Sigmoid colon (tissue), 7 donors: ENCODE measurements around the gene NUDT16L1. TPM values are rescaled to one million over a fixed set of nuclear protein-coding genes. Genes with fewer than 3 reads are reported as not detected.

Experiments
- DNase-seq: peaks from one replicate; pipeline ENCODE4 v3.0.0-alpha.2; 2019
- H3K27ac ChIP-seq, 4 donors: fragments of 200-600 bp; sonication (generic); one replicate each; pipeline ENCODE4 v1.5.1; 2016 to 2019; ENCODE audit warnings: mild to moderate bottlenecking in 1 of 4
- H3K27me3 ChIP-seq, 3 donors: fragments of 200-600 bp; sonication (generic); one replicate each; pipeline ENCODE4 v1.5.1; 2019; ENCODE audit warnings: mild to moderate bottlenecking in 1 of 3
- H3K36me3 ChIP-seq, 4 donors: fragments of 200-600 bp; sonication (generic); one replicate each; pipeline ENCODE4 v1.5.1; 2016 to 2019
- H3K4me1 ChIP-seq, 4 donors: fragments of 200-600 bp; sonication (generic); one replicate each; pipeline ENCODE4 v1.5.1; 2017 to 2019
- H3K4me3 ChIP-seq, 4 donors: fragments of 200-600 bp; sonication (generic); one replicate each; pipeline ENCODE4 v1.5.1; 2017 to 2019; ENCODE audit warnings: mild to moderate bottlenecking in 2 of 4, moderate library complexity in 1 of 4
- H3K9me3 ChIP-seq, 4 donors: fragments of 200-600 bp in 3 of 4; sonication (generic) in 3 of 4; one replicate each; pipeline versions ENCODE4 v1.5.1 to v1.6.1; 2013 to 2019
- EP300 ChIP-seq, 4 donors: sonication (generic); formaldehyde crosslinking; IDR thresholded peaks; one replicate each; pipeline ENCODE4 v1.6.1; 2017; ENCODE audit warnings: antibody characterized with exemption in 4 of 4
- POLR2A ChIP-seq, 2 donors: fragments of 450-650 bp; IDR thresholded peaks; one replicate each; pipeline ENCODE4 v1.6.1; 2016; ENCODE audit warnings: antibody characterized with exemption in 2 of 2, mild to moderate bottlenecking in 2 of 2, moderate library complexity in 2 of 2
- POLR2AphosphoS5 ChIP-seq, 4 donors: sonication (generic); formaldehyde crosslinking; IDR thresholded peaks; one replicate each; pipeline ENCODE4 v1.6.1; 2017; ENCODE audit warnings: antibody characterized with exemption in 4 of 4
- WGBS, 2 donors: extraction: QIAGEN DNeasy Blood & Tissue Kit; methylation state at CpG; one replicate each; pipeline ENCODE4 v1.1.7; 2013; 5-methylcytosine and 5-hydroxymethylcytosine counted together
- intact Hi-C: fragments of 100-400 bp; cut with DNase I; formaldehyde crosslinking; loops from one replicate; pipeline ENCODE4 v1.15.1; 2023
- polyA plus RNA-seq, 3 donors: library from polyadenylated mRNA; stranded (reverse); fragments of 200-250 nt; gene quantifications; one replicate each; pipeline ENCODE4 v1.2.3, GENCODE V29; 2013
- total RNA-seq, 4 donors: library from RNA; depleted of rRNA; stranded (reverse); fragments of >200 nt; gene quantifications; one replicate each; pipeline ENCODE4 v1.1.0, GENCODE V29; 2016
- TF ChIP-seq, protein P1 (sequence below), 4 experiments: fragments of 450-650 bp in 3 of 4; fragments of 200-600 bp in 1 of 4; IDR thresholded peaks; one replicate each; pipeline ENCODE4 v1.5.1; 2016 to 2019; ENCODE audit warnings: antibody characterized with exemption in 4 of 4, mild to moderate bottlenecking in 3 of 4, moderate library complexity in 2 of 4
- donor health status: healthy with polysubstance abuse.
- donor health status: Bipolar disorder and iron deficiency.
- donor health status: healthy.

Gene NUDT16L1
- total and polyA plus RNA-seq, 7 donors = 16.6 to 75.1 (median 21.8) TPM

DNA sequence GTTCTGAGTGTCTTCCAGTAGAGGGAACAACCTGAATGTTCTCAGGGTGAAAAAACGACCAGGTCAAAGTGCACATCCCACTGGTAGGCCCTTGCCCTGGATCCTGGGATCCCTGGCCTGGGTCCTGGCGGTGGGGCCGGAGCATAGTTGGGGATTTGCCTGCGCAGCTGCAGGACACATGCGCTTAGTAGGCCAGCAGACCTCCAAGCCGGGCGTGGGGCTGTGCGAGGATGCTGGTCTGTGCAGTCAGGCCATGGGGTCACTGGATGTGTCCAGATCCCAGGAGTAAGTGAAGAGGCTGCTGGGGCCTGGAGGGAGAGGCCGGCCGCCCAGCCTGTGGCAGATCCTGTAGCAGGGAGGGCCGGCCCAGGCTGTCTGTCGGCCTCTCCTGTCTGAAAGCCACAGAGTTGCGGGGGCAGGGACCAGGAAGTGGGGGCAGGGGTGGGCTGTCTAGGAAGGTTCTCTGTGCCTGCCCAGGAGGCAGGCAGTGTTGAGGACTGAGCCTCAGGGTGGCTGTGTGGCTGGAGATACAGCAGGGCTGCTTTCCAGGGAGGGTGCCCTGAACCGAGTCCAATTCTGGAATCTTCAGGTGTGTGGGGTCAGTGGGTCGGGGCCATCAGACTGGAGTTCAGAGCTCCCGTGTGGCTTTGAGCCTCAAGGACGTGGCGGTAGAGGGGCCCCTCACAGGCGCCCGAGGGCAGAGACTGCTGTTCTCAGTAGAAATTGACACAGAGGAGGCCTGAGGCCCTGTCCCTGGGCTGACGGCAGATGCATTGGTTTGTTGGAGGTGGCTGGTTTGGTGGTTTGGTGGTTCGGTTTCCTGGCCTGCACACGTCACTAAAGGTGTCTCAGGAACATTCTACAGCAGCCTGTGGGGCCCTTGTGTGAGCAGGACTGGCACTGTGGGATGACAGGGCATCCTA is 17.2 kb upstream of the NUDT16L1 start:
- DNase-seq = no peak
- no peaks in the 10 kb centered on the region for H3K27me3 ChIP-seq
- no peak overlapping the region for H3K27ac ChIP-seq
- no peak overlapping the region for H3K4me3 ChIP-seq
- H3K36me3 ChIP-seq = peaks cover 3 to 76% (median 29%) of the 10 kb centered on the region in 4 donors
- H3K9me3 ChIP-seq = no peaks in the 10 kb centered on the region
- TF ChIP-seq EP300 (IDR thresholded peaks at IDR 0.05) = no peak
- TF ChIP-seq POLR2AphosphoS5 (IDR thresholded peaks at IDR 0.05) = no peak
- TF ChIP-seq POLR2A (IDR thresholded peaks at IDR 0.05) = no peak
- TF ChIP-seq, protein P1, sequence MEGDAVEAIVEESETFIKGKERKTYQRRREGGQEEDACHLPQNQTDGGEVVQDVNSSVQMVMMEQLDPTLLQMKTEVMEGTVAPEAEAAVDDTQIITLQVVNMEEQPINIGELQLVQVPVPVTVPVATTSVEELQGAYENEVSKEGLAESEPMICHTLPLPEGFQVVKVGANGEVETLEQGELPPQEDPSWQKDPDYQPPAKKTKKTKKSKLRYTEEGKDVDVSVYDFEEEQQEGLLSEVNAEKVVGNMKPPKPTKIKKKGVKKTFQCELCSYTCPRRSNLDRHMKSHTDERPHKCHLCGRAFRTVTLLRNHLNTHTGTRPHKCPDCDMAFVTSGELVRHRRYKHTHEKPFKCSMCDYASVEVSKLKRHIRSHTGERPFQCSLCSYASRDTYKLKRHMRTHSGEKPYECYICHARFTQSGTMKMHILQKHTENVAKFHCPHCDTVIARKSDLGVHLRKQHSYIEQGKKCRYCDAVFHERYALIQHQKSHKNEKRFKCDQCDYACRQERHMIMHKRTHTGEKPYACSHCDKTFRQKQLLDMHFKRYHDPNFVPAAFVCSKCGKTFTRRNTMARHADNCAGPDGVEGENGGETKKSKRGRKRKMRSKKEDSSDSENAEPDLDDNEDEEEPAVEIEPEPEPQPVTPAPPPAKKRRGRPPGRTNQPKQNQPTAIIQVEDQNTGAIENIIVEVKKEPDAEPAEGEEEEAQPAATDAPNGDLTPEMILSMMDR (IDR thresholded peaks at IDR 0.05) = no peak
- 67 to 86% methylated on average over 23 of the region's 23 CpGs for WGBS, 2 donors
- intact Hi-C loops = no loop called here
- H3K4me1 ChIP-seq = peaks cover 0 to 8% (median 4%) of the 10 kb centered on the region in 4 donors

DNA sequence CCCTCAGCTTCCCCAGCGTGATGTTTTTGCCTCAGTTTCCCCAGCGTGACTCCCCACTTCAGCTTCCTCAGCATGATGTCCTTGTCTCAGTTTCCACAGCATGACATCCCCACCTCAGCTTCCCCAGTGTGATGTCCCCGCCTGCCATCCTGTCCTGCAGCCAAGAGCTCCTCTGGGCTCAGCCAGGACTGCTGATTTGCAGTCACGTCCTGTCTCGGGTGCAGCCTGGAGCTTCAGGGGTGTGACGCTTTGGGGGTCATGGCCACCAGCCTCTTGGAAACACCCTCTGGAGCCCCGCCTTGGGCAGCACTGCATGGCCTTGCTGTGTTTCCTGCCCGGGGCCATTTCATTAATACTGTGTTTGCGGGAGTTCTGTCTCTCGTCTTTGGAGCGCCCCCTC is 16.5 kb upstream of the NUDT16L1 start:
- Histone ChIP-seq H3K36me3 (peaks cover 3 to 74% (median 28%) of the 10 kb centered on the region in 4 donors), H3K4me1 (peaks cover 0 to 8% (median 7%) of the 10 kb centered on the region in 4 donors), H3K4me3 (no peak overlapping the region), H3K27ac (no peak overlapping the region), H3K27me3 (no peaks in the 10 kb centered on the region), H3K9me3 (no peaks in the 10 kb centered on the region)
- intact Hi-C loops = no loop called here
- WGBS, 2 donors = 82 to 83% methylated on average over 11 of the region's 11 CpGs
- DNase-seq = no peak
- no peak for TF ChIP-seq EP300 (IDR thresholded peaks at IDR 0.05)
- no peak for TF ChIP-seq POLR2A (IDR thresholded peaks at IDR 0.05)
- TF ChIP-seq, protein P1 (IDR thresholded peaks at IDR 0.05) = no peak
- no peak for TF ChIP-seq POLR2AphosphoS5 (IDR thresholded peaks at IDR 0.05)

DNA sequence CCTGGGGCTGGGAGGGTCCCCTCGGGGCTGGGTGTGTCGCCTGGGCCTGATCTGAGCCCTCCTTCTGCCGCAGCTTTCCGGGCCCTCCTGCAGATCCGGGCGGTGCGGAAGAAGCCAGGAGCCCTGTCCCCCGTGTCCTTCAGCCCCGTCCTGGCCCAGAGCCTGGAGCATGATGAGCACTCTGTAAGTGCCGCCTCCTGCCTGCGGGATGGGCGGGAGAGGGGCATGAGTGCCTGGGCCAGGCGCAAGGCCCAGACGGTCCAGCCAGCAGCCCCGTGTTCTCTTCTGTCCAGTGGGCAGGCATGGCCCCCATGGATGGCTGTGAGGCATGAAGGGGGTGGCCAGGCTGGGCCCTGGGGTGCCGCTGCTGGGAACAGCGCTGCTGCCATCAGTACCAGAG is 16.0 kb upstream of the NUDT16L1 start:
- Histone ChIP-seq H3K36me3 (peaks cover 3 to 74% (median 28%) of the 10 kb centered on the region in 4 donors), H3K27ac (no peak overlapping the region), H3K4me1 (peaks cover 0 to 11% (median 8%) of the 10 kb centered on the region in 4 donors), H3K27me3 (no peaks in the 10 kb centered on the region), H3K9me3 (no peaks in the 10 kb centered on the region), H3K4me3 (no peak overlapping the region)
- no peak for DNase-seq
- intact Hi-C loops = no loop called here
- no peak for TF ChIP-seq POLR2A (IDR thresholded peaks at IDR 0.05)
- TF ChIP-seq EP300 (IDR thresholded peaks at IDR 0.05) = no peak
- TF ChIP-seq POLR2AphosphoS5 (IDR thresholded peaks at IDR 0.05) = no peak
- TF ChIP-seq, protein P1 (IDR thresholded peaks at IDR 0.05) = no peak
- 92% methylated on average over 17 of the region's 17 CpGs for WGBS, 2 donors

DNA sequence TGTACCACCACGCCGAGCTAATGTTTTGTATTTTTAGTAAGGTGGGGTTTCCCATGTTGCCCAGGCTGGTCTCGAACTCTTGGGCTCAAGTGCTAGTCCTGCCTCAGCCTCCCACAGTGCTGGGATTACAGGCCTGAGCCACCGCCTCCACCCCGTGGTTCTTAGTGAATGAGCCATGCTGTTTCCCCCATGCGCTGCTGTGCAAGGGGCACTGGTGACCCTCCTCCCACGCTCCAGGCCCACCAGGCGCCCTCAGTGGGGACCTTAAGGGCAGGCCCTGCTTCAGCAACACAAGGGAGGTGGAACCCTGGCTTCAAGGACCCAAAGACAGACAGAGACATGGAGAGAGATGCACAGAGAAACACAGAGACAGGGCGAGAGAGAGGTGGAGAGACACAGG is 15.4 kb upstream of the NUDT16L1 start:
- Histone ChIP-seq H3K27ac (no peak overlapping the region), H3K9me3 (no peaks in the 10 kb centered on the region), H3K27me3 (no peaks in the 10 kb centered on the region), H3K36me3 (peaks cover 3 to 80% (median 27%) of the 10 kb centered on the region in 4 donors), H3K4me1 (peaks cover 0 to 13% (median 10%) of the 10 kb centered on the region in 4 donors), H3K4me3 (no peak overlapping the region)
- TF ChIP-seq POLR2A (IDR thresholded peaks at IDR 0.05) (no peak), EP300 (IDR thresholded peaks at IDR 0.05) (no peak), POLR2AphosphoS5 (IDR thresholded peaks at IDR 0.05) (no peak)
- TF ChIP-seq, protein P1 (IDR thresholded peaks at IDR 0.05) = no peak
- intact Hi-C loops = no loop called here
- 92 to 93% methylated on average over 9 of the region's 9 CpGs for WGBS, 2 donors
- no peak for DNase-seq
